ENCODE measurements around the gene GPR146.
A peak's percentile ranks its signal among the peaks of the same experiment; 100 is the strongest.
"Not testable (repeated sequence)": the region's sequence is repeated elsewhere in the genome, so short reads cannot be mapped to it uniquely, and the experiment has no call there.

The GPR146 gene

GRCh38 chr7:1044189-1045068, at the start of gene GPR146:
Gene GPR146 (plus strand): TSS chr7:1044546. CDS start chr7:1057516, 12,970 bp downstream.
- DNase-seq (ENCODE audit: low read depth, low spot score) = peak; percentile 83

- no peak for DNase-seq (ENCODE audit: low read depth, low spot score)
Observed at GRCh38 chr7:994592-995308, 49.6 kb upstream of the GPR146 start.

- no peak for DNase-seq (ENCODE audit: low read depth, low spot score)
Observed at GRCh38 chr7:995571-995970, 48.8 kb upstream of the GPR146 start.

DNA sequence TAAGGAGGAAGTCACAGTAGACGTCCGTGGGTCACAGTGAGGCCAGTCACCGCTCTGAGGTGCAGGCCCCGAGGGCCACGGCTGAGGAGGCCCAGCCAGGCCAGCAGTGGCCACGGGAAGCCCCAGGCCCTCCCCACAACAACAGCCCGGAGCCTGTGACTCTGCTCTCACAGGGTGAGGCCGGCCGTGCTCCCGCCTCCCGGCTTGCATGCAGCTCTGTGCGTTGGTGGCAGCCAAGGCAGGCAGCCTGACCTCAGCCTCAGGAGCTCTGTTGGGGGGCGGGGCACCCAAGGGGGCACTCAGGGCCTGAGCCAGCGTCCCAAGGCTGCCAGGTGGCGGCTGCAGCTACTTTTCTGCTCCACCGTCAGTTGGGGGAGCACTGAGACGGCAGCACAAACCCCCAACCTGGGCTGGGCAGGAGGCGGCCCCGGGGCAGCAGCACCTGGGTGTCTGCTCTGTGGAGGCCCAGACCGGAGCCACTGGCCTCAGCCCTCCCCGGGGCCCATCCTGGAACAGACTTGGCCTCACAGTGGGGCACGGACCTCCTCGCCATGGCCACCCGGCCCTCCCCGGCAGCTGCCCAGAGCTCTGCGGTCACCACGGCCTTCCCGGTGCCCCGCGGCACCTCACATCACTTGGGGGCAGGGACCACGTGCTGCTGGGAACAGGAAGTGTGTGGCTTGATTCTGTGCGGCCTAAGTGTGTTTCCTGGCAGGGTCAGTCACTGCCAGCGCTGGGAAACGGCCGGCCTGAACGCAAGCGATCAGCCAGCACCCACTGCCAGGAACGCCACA, 48.1 kb upstream of the GPR146 start:
- no peak for DNase-seq (ENCODE audit: low read depth, low spot score)

DNA sequence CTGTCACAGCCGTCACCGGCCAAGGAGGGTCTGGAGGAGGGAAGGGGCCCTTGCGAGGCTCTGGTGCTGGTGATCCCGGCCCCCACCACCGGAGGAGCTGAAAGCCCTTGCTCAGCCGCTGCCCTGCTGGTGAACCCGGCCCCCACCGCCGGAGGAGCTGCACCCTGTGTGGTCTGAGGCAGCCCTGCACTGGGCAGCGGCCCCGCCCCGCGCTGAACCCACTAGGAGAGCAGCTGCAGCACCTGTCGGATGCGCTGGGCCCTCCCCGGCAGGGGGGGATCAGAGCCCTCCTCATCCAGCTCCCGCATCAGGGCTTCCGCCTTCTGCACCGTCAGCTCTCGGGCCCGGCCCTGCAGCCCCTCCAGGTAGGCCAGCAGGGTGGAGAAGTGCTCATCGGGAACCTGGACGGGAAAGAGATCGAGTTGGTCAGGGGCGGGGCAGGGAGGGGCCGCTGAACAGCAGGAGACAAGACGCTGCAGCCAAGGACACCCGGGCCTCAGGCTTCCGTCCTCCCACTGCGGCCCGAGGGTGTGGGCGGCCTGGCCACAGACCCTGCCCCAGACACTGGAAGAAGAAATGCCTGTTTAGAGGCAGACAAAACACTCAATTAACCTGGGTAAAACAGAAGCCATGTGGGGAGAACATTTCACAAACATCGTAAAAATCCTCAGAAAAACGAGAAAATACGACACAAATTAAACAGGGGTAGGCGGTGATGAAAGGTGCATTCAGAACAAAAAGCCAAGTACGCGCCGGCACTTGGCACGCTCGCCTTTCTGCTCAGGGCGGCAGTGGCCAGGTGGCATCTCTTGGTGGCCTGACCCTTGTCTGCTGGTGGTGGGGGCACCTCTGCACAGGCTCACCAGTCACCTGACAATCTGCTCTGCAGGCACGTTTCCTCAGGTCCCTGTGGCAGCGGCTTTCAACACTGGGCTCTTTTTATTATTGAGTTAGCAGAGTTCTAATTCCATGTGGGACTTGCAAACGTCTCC, 46.6 kb upstream of the GPR146 start:
- no peak for DNase-seq (ENCODE audit: low read depth, low spot score)

GRCh38 chr7:999149-999879, 45.0 kb upstream of the GPR146 start:
- no peak for DNase-seq (ENCODE audit: low read depth, low spot score)

- no peak for DNase-seq (ENCODE audit: low read depth, low spot score)
Observed at GRCh38 chr7:999941-1000935, 44.1 kb upstream of the GPR146 start.

GRCh38 chr7:1001069-1001770, 43.1 kb upstream of the GPR146 start:
- not testable (repeated sequence) for DNase-seq (ENCODE audit: low read depth, low spot score)

DNA sequence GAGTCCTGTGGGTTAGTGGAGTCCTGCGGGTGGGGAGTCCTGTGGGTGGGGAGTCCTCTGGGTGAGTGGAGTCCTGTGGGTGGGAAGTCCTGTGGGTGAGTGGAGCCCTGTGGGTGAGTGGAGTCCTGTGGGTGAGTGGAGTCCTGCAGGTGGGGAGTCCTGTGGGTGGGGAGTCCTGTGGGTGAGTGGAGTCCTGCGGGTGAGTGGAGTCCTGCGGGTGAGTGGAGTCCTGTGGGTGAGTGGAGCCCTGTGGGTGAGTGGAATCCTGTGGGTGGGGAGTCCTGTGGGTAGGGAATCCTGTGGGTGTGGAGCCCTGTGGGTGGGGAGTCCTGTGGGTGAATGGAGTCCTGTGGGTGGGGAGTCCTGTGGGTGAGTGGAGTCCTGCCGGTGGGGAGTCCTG, 42.3 kb upstream of the GPR146 start:
- not testable (repeated sequence) for DNase-seq (ENCODE audit: low read depth, low spot score)

- DNase-seq (ENCODE audit: low read depth, low spot score) = not testable (repeated sequence)
Observed at GRCh38 chr7:1002445-1002844, 41.9 kb upstream of the GPR146 start.

GRCh38 chr7:1004018-1004852, 40.1 kb upstream of the GPR146 start:
- DNase-seq (ENCODE audit: low read depth, low spot score) = no peak

- no peak for DNase-seq (ENCODE audit: low read depth, low spot score)
Observed at GRCh38 chr7:1005303-1005702, 39.0 kb upstream of the GPR146 start.

DNA sequence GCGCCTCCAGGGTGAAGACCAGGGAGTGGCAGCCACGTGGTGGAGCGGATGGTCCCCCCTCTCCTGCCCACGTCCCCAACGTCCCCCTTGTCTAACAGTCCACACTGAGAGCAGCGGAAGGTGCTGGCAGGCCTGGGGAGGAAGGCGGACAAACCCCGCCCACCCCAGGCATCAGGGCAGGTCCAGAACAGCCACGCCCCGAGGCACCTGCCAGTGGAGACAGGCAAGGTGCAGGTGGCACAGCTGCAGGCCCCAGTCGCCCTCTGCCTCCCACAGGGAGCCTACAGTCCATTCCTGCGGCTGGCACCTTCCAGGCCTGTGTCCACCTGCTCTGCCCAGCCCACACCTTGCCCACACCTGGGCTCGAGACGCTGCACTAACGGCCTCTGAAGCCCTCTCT, 36.4 kb upstream of the GPR146 start:
- DNase-seq (ENCODE audit: low read depth, low spot score) = no peak

- no peak for DNase-seq (ENCODE audit: low read depth, low spot score)
Observed at GRCh38 chr7:1008733-1009363, 35.5 kb upstream of the GPR146 start.

DNA sequence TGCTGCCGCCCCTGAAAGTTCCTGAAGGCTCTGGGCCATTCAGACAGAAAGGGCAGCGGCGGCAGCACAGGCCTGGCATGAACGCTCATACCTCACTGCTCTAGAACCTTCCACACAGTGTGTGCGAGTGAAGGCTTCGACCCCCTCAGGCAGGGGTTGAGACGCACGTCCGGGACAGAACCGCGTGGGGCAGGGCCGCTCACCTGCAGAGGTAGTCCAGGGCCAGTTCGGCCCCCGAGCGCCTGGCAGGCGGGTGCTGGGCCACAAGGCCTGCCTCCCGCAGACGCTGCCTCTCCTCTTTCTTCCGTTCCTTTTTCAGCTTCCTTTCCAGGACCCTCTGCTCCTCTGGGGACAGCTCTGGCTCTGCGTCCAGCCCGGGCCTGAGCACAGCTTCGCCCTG, 34.6 kb upstream of the GPR146 start:
- DNase-seq (ENCODE audit: low read depth, low spot score) = no peak

GRCh38 chr7:1010226-1010625, 34.1 kb upstream of the GPR146 start:
- no peak for DNase-seq (ENCODE audit: low read depth, low spot score)

Measured in smooth muscle cell of the brain vasculature (primary cell).